HUES6 (cell line): ENCODE data around the gene TBC1D2.
"Not testable (repeated sequence)": the region's sequence is repeated elsewhere in the genome, so short reads cannot be mapped to it uniquely, and the experiment has no call there.

Experiments used
- H3K27ac ChIP-seq: 2 replicates; pipeline ENCODE4 v1.7.0; 2013; ENCODE audit warnings: low read depth, mild to moderate bottlenecking, low read length, inconsistent platforms
- H3K27me3 ChIP-seq: 2 replicates; pipeline ENCODE4 v1.6.1; 2013; ENCODE audit warnings: low read length; ENCODE audit not compliant: control insufficient read depth, insufficient read depth
- H3K36me3 ChIP-seq: 2 replicates; pipeline ENCODE4 v1.6.1; 2013; ENCODE audit warnings: low read length; ENCODE audit not compliant: control insufficient read depth, insufficient read depth
- H3K4me1 ChIP-seq: 2 replicates; pipeline ENCODE4 v1.6.1; 2013; ENCODE audit warnings: low read length; ENCODE audit not compliant: control insufficient read depth, insufficient read depth
- H3K4me3 ChIP-seq: 2 replicates; pipeline ENCODE4 v1.5.1; 2013; ENCODE audit warnings: low read depth, low read length
- H3K9ac ChIP-seq: one replicate; pipeline ENCODE4 v1.6.1; 2013; ENCODE audit warnings: mild to moderate bottlenecking, low read length
- H3K9me3 ChIP-seq: 2 replicates; pipeline ENCODE4 v1.6.1; 2013; ENCODE audit warnings: low read depth, low read length; ENCODE audit not compliant: control insufficient read depth, insufficient read depth

The TBC1D2 gene

GRCh38 chr9:98272083-98272482 is 16.6 kb upstream of the TBC1D2 start:
- no peaks in the 10 kb centered on the region for H3K36me3 ChIP-seq
- peak overlapping the region; percentile 66 for H3K9ac ChIP-seq
- no peaks in the 10 kb centered on the region for H3K27me3 ChIP-seq
- H3K27ac ChIP-seq: no peak overlapping the region; the same call in 1 of the 2 replicates
- no peaks in the 10 kb centered on the region for H3K9me3 ChIP-seq
- H3K4me3 ChIP-seq: no peak overlapping the region
- H3K4me1 ChIP-seq: peaks cover 36% of the 10 kb centered on the region; the same call in 1 of the 2 replicates

GRCh38 chr9:98271479-98271878 is 16.0 kb upstream of the TBC1D2 start:
- H3K4me1 ChIP-seq: peaks cover 36% of the 10 kb centered on the region; the same call in 1 of the 2 replicates
- no peaks in the 10 kb centered on the region for H3K27me3 ChIP-seq
- no peak overlapping the region for H3K4me3 ChIP-seq
- H3K36me3 ChIP-seq: no peaks in the 10 kb centered on the region
- no peak overlapping the region for H3K27ac ChIP-seq
- H3K9ac ChIP-seq: peak overlapping the region; percentile 30
- H3K9me3 ChIP-seq: no peaks in the 10 kb centered on the region

GRCh38 chr9:98270284-98270683 is 14.8 kb upstream of the TBC1D2 start:
- H3K36me3 ChIP-seq, H3K27me3 ChIP-seq, H3K9me3 ChIP-seq, H3K27ac ChIP-seq, H3K4me3 ChIP-seq: not testable (repeated sequence)
- peaks cover 36% of the 10 kb centered on the region; the same call in 1 of the 2 replicates for H3K4me1 ChIP-seq
- H3K9ac ChIP-seq: peak overlapping the region; percentile 78

GRCh38 chr9:98269652-98270051 is 14.2 kb upstream of the TBC1D2 start:
- Histone ChIP-seq H3K9ac (peak overlapping the region; percentile 78), H3K4me1 (peaks cover 39% of the 10 kb centered on the region; the same call in 1 of the 2 replicates)
- H3K27me3 ChIP-seq, H3K36me3 ChIP-seq, H3K4me3 ChIP-seq, H3K9me3 ChIP-seq, H3K27ac ChIP-seq: not testable (repeated sequence)

- H3K9ac ChIP-seq, H3K9me3 ChIP-seq, H3K27ac ChIP-seq, H3K27me3 ChIP-seq, H3K36me3 ChIP-seq, H3K4me3 ChIP-seq: not testable (repeated sequence)
- H3K4me1 ChIP-seq: peaks cover 36% of the 10 kb centered on the region; the same call in 1 of the 2 replicates
Measured at GRCh38 chr9:98267556-98267955, 12.1 kb upstream of the TBC1D2 start.

- Histone ChIP-seq H3K36me3 (no peaks in the 10 kb centered on the region), H3K27me3 (no peaks in the 10 kb centered on the region), H3K27ac (peak overlapping the region; percentile 46; the same call in 1 of the 2 replicates), H3K9ac (peak overlapping the region; percentile 66), H3K4me1 (peaks cover 21% of the 10 kb centered on the region; the same call in 1 of the 2 replicates), H3K9me3 (no peaks in the 10 kb centered on the region), H3K4me3 (no peak overlapping the region)
Measured at GRCh38 chr9:98264516-98264915, 9.1 kb upstream of the TBC1D2 start.

GRCh38 chr9:98263482-98264357 is 8.3 kb upstream of the TBC1D2 start:
- no peak overlapping the region for H3K27ac ChIP-seq

GRCh38 chr9:98263080-98263479 is 7.6 kb upstream of the TBC1D2 start:
- no peak overlapping the region for H3K4me3 ChIP-seq
- H3K9ac ChIP-seq: no peak overlapping the region
- H3K36me3 ChIP-seq: no peaks in the 10 kb centered on the region
- no peaks in the 10 kb centered on the region for H3K27me3 ChIP-seq
- peaks cover 17% of the 10 kb centered on the region; the same call in 1 of the 2 replicates for H3K4me1 ChIP-seq
- no peak overlapping the region for H3K27ac ChIP-seq
- no peaks in the 10 kb centered on the region for H3K9me3 ChIP-seq

More at GRCh38 chr9:98263482-98264357, 8.3 kb upstream of the TBC1D2 start:
- no peaks in the 10 kb centered on the region for H3K36me3 ChIP-seq
- no peaks in the 10 kb centered on the region for H3K9me3 ChIP-seq
- no peak overlapping the region for H3K9ac ChIP-seq
- no peak overlapping the region for H3K4me3 ChIP-seq
- H3K4me1 ChIP-seq: peaks cover 17% of the 10 kb centered on the region; the same call in 1 of the 2 replicates
- no peaks in the 10 kb centered on the region for H3K27me3 ChIP-seq

GRCh38 chr9:98262056-98262455 is 6.6 kb upstream of the TBC1D2 start:
- H3K27ac ChIP-seq: no peak overlapping the region
- H3K4me3 ChIP-seq: no peak overlapping the region
- no peak overlapping the region for H3K9ac ChIP-seq
- no peaks in the 10 kb centered on the region for H3K9me3 ChIP-seq
- no peaks in the 10 kb centered on the region for H3K27me3 ChIP-seq
- H3K4me1 ChIP-seq: peaks cover 17% of the 10 kb centered on the region; the same call in 1 of the 2 replicates
- H3K36me3 ChIP-seq: no peaks in the 10 kb centered on the region

GRCh38 chr9:98260635-98261034 is 5.2 kb upstream of the TBC1D2 start:
- H3K4me1 ChIP-seq: peaks cover 21% of the 10 kb centered on the region; the same call in 1 of the 2 replicates
- no peak overlapping the region for H3K27ac ChIP-seq
- no peak overlapping the region for H3K9ac ChIP-seq
- no peak overlapping the region for H3K4me3 ChIP-seq
- H3K9me3 ChIP-seq: no peaks in the 10 kb centered on the region
- H3K36me3 ChIP-seq: no peaks in the 10 kb centered on the region
- H3K27me3 ChIP-seq: no peaks in the 10 kb centered on the region

- Histone ChIP-seq H3K4me1 (peaks cover 17% of the 10 kb centered on the region; the same call in 1 of the 2 replicates), H3K9ac (no peak overlapping the region), H3K27ac (no peak overlapping the region), H3K4me3 (no peak overlapping the region), H3K9me3 (no peaks in the 10 kb centered on the region), H3K27me3 (no peaks in the 10 kb centered on the region), H3K36me3 (no peaks in the 10 kb centered on the region)
Measured at GRCh38 chr9:98259791-98260190, 4.3 kb upstream of the TBC1D2 start.
